ENCODE results near the gene KIRREL3. TPM values are rescaled to one million over a fixed set of nuclear protein-coding genes. Genes with fewer than 3 reads are reported as not detected.

Gene KIRREL3
- total RNA-seq, 5 donors from 2014 or later (not counting 1 experiment from before 2014, with no cell fraction given), result not detected

GRCh38 chr11:126765196-126765595, 235.4 kb downstream of the KIRREL3 start:
- Mint-ChIP-seq H3K9me3 (peaks cover 0 to 4% (median 0%) of the 10 kb centered on the region in 3 donors), H3K4me1 (no peaks in the 10 kb centered on the region), H3K27me3 (peaks cover 0 to 8% of the 10 kb centered on the region in 2 donors), H3K27ac (no peak overlapping the region), H3K4me3 (no peak overlapping the region), H3K36me3 (no peaks in the 10 kb centered on the region)
- H3K27ac ChIP-seq (ENCODE audit: low read length), result no peak overlapping the region
- DNase-seq, result no peak
- peaks cover 0 to 4% of the 10 kb centered on the region in 2 experiments for H3K27me3 ChIP-seq (replicated peaks in 1 of 2; ENCODE audit: control insufficient read depth in 2 of 2, extremely low read depth in 1 of 2, insufficient read depth in 2 of 2, low read length in 1 of 2)
- H3K4me1 ChIP-seq (ENCODE audit: control insufficient read depth in 1 of 2, extremely low read depth in 1 of 2, insufficient read depth in 2 of 2, low read length in 2 of 2), result no peaks in the 10 kb centered on the region
- ChIA-PET POLR2A (no interaction called here), CTCF (no interaction called here)
- H3K36me3 ChIP-seq (ENCODE audit: control insufficient read depth in 2 of 2, extremely low read depth in 1 of 2, insufficient read depth in 1 of 2, low read length in 1 of 2), result no peaks in the 10 kb centered on the region
- H3K9me3 ChIP-seq, result no peaks in the 10 kb centered on the region
- WGBS (ENCODE audit: insufficient coverage), result no CpG with 5 or more reads among the region's 4 CpGs
- H3K4me3 ChIP-seq (ENCODE audit: control insufficient read depth in 1 of 2, extremely low read depth in 1 of 2, low read length in 1 of 2), result no peak overlapping the region
- ATAC-seq (replicated peaks in 1 of 4), result no peak

- H3K27me3 ChIP-seq (replicated peaks in 1 of 2; ENCODE audit: control insufficient read depth in 2 of 2, extremely low read depth in 1 of 2, insufficient read depth in 2 of 2, low read length in 1 of 2), result peaks cover 0 to 4% of the 10 kb centered on the region in 2 experiments
- no peak overlapping the region for H3K27ac ChIP-seq (ENCODE audit: low read length)
- no peak for DNase-seq
- no peak overlapping the region for H3K27ac Mint-ChIP-seq
- H3K9me3 Mint-ChIP-seq, result peaks cover 0 to 4% (median 0%) of the 10 kb centered on the region in 3 donors
- no peaks in the 10 kb centered on the region for H3K9me3 ChIP-seq
- H3K4me3 ChIP-seq (ENCODE audit: control insufficient read depth in 1 of 2, extremely low read depth in 1 of 2, low read length in 1 of 2), result no peak overlapping the region
- no peaks in the 10 kb centered on the region for H3K4me1 ChIP-seq (ENCODE audit: control insufficient read depth in 1 of 2, extremely low read depth in 1 of 2, insufficient read depth in 2 of 2, low read length in 2 of 2)
- WGBS (ENCODE audit: insufficient coverage), result 77% methylated on average over 10 of the region's 10 CpGs
- ATAC-seq (replicated peaks in 1 of 4), result no peak
- no peaks in the 10 kb centered on the region for H3K36me3 ChIP-seq (ENCODE audit: control insufficient read depth in 2 of 2, extremely low read depth in 1 of 2, insufficient read depth in 1 of 2, low read length in 1 of 2)
- CTCF ChIA-PET, result no interaction called here
- H3K4me3 Mint-ChIP-seq, result no peak overlapping the region
- H3K36me3 Mint-ChIP-seq, result no peaks in the 10 kb centered on the region
- H3K4me1 Mint-ChIP-seq, result no peaks in the 10 kb centered on the region
- H3K27me3 Mint-ChIP-seq, result peaks cover 0 to 8% of the 10 kb centered on the region in 2 donors
- POLR2A ChIA-PET, result no interaction called here
Measured at GRCh38 chr11:126764231-126764630, 236.3 kb downstream of the KIRREL3 start.

DNA sequence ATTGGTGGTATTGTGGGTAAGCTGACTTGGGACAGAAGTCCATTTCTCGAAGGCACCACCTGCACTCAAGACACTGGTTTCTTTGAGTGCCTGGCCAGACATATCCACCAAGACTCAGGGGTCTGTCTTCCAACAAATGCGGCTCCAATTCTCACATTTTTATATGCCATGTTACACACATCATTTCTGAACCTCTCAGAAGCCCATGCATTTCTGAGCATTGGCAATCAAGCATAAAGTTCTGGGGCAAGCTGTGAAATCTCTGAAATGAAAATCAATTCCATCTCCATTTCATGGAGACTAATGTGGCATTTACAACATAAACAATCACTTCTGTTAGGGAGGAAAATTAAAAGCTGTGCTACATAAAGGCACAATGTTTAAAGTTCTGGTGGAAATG, 243.7 kb downstream of the KIRREL3 start:
- Mint-ChIP-seq H3K36me3 (no peaks in the 10 kb centered on the region), H3K9me3 (peaks cover 0 to 3% (median 0%) of the 10 kb centered on the region in 3 donors), H3K27ac (no peak overlapping the region), H3K27me3 (peaks cover 5 to 23% of the 10 kb centered on the region in 2 donors), H3K4me3 (no peak overlapping the region), H3K4me1 (no peaks in the 10 kb centered on the region)
- Histone ChIP-seq H3K9me3 (no peaks in the 10 kb centered on the region), H3K36me3 (ENCODE audit: control insufficient read depth in 2 of 2, extremely low read depth in 1 of 2, insufficient read depth in 1 of 2, low read length in 1 of 2) (no peaks in the 10 kb centered on the region), H3K27me3 (replicated peaks in 1 of 2; ENCODE audit: control insufficient read depth in 2 of 2, extremely low read depth in 1 of 2, insufficient read depth in 2 of 2, low read length in 1 of 2) (no peaks in the 10 kb centered on the region), H3K4me1 (ENCODE audit: control insufficient read depth in 1 of 2, extremely low read depth in 1 of 2, insufficient read depth in 2 of 2, low read length in 2 of 2) (no peaks in the 10 kb centered on the region), H3K27ac (ENCODE audit: low read length) (no peak overlapping the region), H3K4me3 (ENCODE audit: control insufficient read depth in 1 of 2, extremely low read depth in 1 of 2, low read length in 1 of 2) (no peak overlapping the region)
- 71% methylated on average over 2 of the region's 2 CpGs for WGBS (ENCODE audit: insufficient coverage)
- ChIA-PET CTCF (no interaction called here), POLR2A (no interaction called here)
- ATAC-seq (replicated peaks in 1 of 4) (no peak), DNase-seq (no peak)

DNA sequence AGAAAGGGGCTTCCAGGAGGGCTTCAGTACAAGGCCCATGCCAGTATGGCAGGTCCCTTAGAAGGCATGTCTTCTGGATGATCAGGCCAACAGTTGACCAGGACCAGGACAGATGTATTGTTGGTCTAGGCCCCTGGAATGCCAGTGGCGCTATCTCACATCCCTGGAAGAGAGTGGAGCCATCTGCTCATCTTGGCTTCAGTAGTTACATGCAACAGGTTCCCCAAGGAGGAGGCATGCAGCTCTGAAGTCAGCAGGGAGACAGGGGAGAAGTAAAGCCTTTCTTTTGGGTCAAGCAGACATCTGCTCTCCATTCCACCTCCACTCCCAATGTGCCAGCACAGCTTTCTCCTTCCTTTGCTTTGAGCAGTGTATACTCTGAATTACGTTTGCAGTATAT, 244.1 kb downstream of the KIRREL3 start:
- ATAC-seq (replicated peaks in 1 of 4), result no peak
- Mint-ChIP-seq H3K4me3 (no peak overlapping the region), H3K27ac (no peak overlapping the region), H3K27me3 (peaks cover 5 to 24% of the 10 kb centered on the region in 2 donors), H3K9me3 (peaks cover 0 to 3% (median 0%) of the 10 kb centered on the region in 3 donors), H3K4me1 (no peaks in the 10 kb centered on the region), H3K36me3 (no peaks in the 10 kb centered on the region)
- POLR2A ChIA-PET, result interaction anchor here in 1 of 2 donors (0.7 kb wide), 1 partner anchor 174 kb away, joined by 10 read pairs; no protein-coding TSS in a partner anchor
- no peak for DNase-seq
- Histone ChIP-seq H3K27ac (ENCODE audit: low read length) (no peak overlapping the region), H3K27me3 (replicated peaks in 1 of 2; ENCODE audit: control insufficient read depth in 2 of 2, extremely low read depth in 1 of 2, insufficient read depth in 2 of 2, low read length in 1 of 2) (no peaks in the 10 kb centered on the region), H3K4me1 (ENCODE audit: control insufficient read depth in 1 of 2, extremely low read depth in 1 of 2, insufficient read depth in 2 of 2, low read length in 2 of 2) (no peaks in the 10 kb centered on the region), H3K4me3 (ENCODE audit: control insufficient read depth in 1 of 2, extremely low read depth in 1 of 2, low read length in 1 of 2) (no peak overlapping the region), H3K36me3 (ENCODE audit: control insufficient read depth in 2 of 2, extremely low read depth in 1 of 2, insufficient read depth in 1 of 2, low read length in 1 of 2) (no peaks in the 10 kb centered on the region), H3K9me3 (no peaks in the 10 kb centered on the region)
- CTCF ChIA-PET, result no interaction called here
- WGBS (ENCODE audit: insufficient coverage), result 75% methylated on average over 1 of the region's 2 CpGs

DNA sequence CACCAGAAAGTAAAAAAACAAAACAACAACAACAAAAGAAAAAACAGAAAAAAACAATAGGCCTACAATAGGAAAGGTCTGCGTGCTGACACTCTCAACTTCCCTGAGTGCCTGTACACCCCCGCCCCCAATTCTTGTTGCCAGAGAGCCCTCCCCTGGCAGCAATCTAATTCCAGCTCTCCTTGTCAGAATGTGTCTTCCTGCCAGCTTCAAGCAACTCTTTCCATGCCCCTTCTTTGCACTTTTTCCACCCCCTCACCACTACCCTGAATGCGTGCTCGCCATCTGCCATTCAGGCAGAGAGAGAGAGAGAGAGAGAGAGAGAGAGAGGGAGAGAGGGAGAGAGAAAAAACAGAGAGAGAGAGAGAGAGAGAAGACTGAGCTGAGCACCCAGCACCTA, 245.0 kb downstream of the KIRREL3 start:
- no peak for DNase-seq
- WGBS (ENCODE audit: insufficient coverage), result 70% methylated on average over 2 of the region's 4 CpGs
- H3K9me3 ChIP-seq, result no peaks in the 10 kb centered on the region
- no peaks in the 10 kb centered on the region for H3K4me1 Mint-ChIP-seq
- no peak overlapping the region for H3K27ac Mint-ChIP-seq
- peaks cover 5 to 30% of the 10 kb centered on the region in 2 donors for H3K27me3 Mint-ChIP-seq
- no peaks in the 10 kb centered on the region for H3K36me3 ChIP-seq (ENCODE audit: control insufficient read depth in 2 of 2, extremely low read depth in 1 of 2, insufficient read depth in 1 of 2, low read length in 1 of 2)
- ChIA-PET CTCF (no interaction called here), POLR2A (interaction anchor here in 1 of 2 donors (0.7 kb wide), 1 partner anchor 175 kb away, joined by 10 read pairs; no protein-coding TSS in a partner anchor)
- H3K4me3 ChIP-seq (ENCODE audit: control insufficient read depth in 1 of 2, extremely low read depth in 1 of 2, low read length in 1 of 2), result no peak overlapping the region
- H3K27ac ChIP-seq (ENCODE audit: low read length), result no peak overlapping the region
- no peak for ATAC-seq (replicated peaks in 1 of 4)
- H3K27me3 ChIP-seq (replicated peaks in 1 of 2; ENCODE audit: control insufficient read depth in 2 of 2, extremely low read depth in 1 of 2, insufficient read depth in 2 of 2, low read length in 1 of 2), result no peaks in the 10 kb centered on the region
- no peaks in the 10 kb centered on the region for H3K4me1 ChIP-seq (ENCODE audit: control insufficient read depth in 1 of 2, extremely low read depth in 1 of 2, insufficient read depth in 2 of 2, low read length in 2 of 2)
- no peaks in the 10 kb centered on the region for H3K36me3 Mint-ChIP-seq
- H3K4me3 Mint-ChIP-seq, result no peak overlapping the region
- peaks cover 0 to 3% (median 0%) of the 10 kb centered on the region in 3 donors for H3K9me3 Mint-ChIP-seq

GRCh38 chr11:126754591-126755426, 245.8 kb downstream of the KIRREL3 start:
- Mint-ChIP-seq H3K36me3 (no peaks in the 10 kb centered on the region), H3K4me3 (no peak overlapping the region), H3K27ac (no peak overlapping the region), H3K9me3 (peaks cover 0 to 3% (median 0%) of the 10 kb centered on the region in 3 donors), H3K27me3 (peaks cover 5 to 30% of the 10 kb centered on the region in 2 donors), H3K4me1 (no peaks in the 10 kb centered on the region)
- Histone ChIP-seq H3K27me3 (replicated peaks in 1 of 2; ENCODE audit: control insufficient read depth in 2 of 2, extremely low read depth in 1 of 2, insufficient read depth in 2 of 2, low read length in 1 of 2) (no peaks in the 10 kb centered on the region), H3K9me3 (no peaks in the 10 kb centered on the region), H3K4me3 (ENCODE audit: control insufficient read depth in 1 of 2, extremely low read depth in 1 of 2, low read length in 1 of 2) (no peak overlapping the region), H3K36me3 (ENCODE audit: control insufficient read depth in 2 of 2, extremely low read depth in 1 of 2, insufficient read depth in 1 of 2, low read length in 1 of 2) (no peaks in the 10 kb centered on the region), H3K27ac (ENCODE audit: low read length) (no peak overlapping the region), H3K4me1 (ENCODE audit: control insufficient read depth in 1 of 2, extremely low read depth in 1 of 2, insufficient read depth in 2 of 2, low read length in 2 of 2) (peaks cover 0 to 3% of the 10 kb centered on the region in 2 experiments)
- no peak for ATAC-seq (replicated peaks in 1 of 4)
- no CpG with 5 or more reads among the region's 7 CpGs for WGBS (ENCODE audit: insufficient coverage)
- CTCF ChIA-PET, result no interaction called here
- POLR2A ChIA-PET, result no interaction called here
- DNase-seq, result no peak
